ENCODE measurements around the gene ATP6V1C2.
"Not testable (repeated sequence)": the region's sequence is repeated elsewhere in the genome, so short reads cannot be mapped to it uniquely, and the experiment has no call there.

ATP6V1C2 gene

DNA sequence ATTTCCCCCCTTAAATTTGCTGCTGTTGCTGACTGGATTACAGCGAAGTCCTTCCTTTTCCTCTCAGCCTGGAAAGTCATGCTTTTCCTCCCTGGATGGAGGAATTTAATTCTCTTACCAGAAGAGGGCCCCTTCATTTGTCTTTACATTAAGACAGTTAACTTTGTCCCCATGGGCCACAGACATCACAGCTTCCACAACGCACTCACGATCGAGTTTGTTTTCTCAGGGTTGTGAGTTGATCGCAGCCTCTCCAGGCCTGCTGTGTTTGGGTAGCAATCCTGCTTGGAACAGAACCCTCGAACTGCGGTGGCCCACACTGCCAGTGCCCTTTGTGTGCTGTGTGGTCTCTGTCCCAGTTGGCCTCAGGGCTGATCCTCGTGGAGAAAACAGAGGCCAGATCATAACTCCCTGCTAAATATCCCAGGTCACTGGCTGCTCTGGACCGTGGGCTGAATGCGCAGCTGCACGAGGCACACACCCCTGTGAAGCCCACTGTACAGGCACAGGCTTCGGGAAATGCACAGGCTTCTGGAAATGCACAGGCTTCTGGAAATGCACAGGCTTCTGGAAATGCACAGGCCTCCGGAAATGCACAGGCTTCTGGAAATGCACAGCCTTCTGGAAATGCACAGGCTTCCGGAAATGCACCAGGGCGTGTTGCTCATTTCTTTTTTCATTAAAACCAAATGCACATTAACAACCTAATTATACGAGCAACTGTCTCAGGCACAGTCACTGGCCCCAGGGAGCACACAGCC, 93.3 kb downstream of the ATP6V1C2 start:
- Histone ChIP-seq H4K20me1 (peaks cover 21% of the 10 kb centered on the region), H3K27ac (peak overlapping the region; percentile 100), H3K4me1 (peaks cover 58% of the 10 kb centered on the region), H3K9ac (peak overlapping the region; percentile 100), H3K9me3 (no peaks in the 10 kb centered on the region), H3K4me3 (peak overlapping the region; percentile 31; the same call in 1 of the 2 replicates), H3K36me3 (peaks cover 16% of the 10 kb centered on the region; the same call in 1 of the 2 replicates), H3K4me2 (peak overlapping the region; percentile 76), H3K27me3 (no peaks in the 10 kb centered on the region)
- no peak for TF ChIP-seq Cebpa-rat (IDR thresholded peaks at IDR 0.05)

GRCh38 chr2:10817413-10817812, 96.0 kb downstream of the ATP6V1C2 start:
- H3K9ac ChIP-seq: no peak overlapping the region
- peaks cover 63% of the 10 kb centered on the region for H3K4me1 ChIP-seq
- no peaks in the 10 kb centered on the region for H3K9me3 ChIP-seq
- no peak overlapping the region; the same call in 1 of the 2 replicates for H3K27ac ChIP-seq
- H4K20me1 ChIP-seq: no peaks in the 10 kb centered on the region
- no peaks in the 10 kb centered on the region for H3K27me3 ChIP-seq
- no peaks in the 10 kb centered on the region for H3K36me3 ChIP-seq
- H3K4me2 ChIP-seq: peak overlapping the region; percentile 38; the same call in 1 of the 2 replicates
- no peak overlapping the region for H3K4me3 ChIP-seq
- no peak for TF ChIP-seq Cebpa-rat (IDR thresholded peaks at IDR 0.05)

GRCh38 chr2:10818305-10818704, 96.9 kb downstream of the ATP6V1C2 start:
- not testable (repeated sequence) for H3K27me3 ChIP-seq, H3K36me3 ChIP-seq, H3K9ac ChIP-seq, H3K4me2 ChIP-seq, H3K27ac ChIP-seq, H4K20me1 ChIP-seq, H3K4me3 ChIP-seq, H3K9me3 ChIP-seq
- H3K4me1 ChIP-seq: peaks cover 60% of the 10 kb centered on the region

DNA sequence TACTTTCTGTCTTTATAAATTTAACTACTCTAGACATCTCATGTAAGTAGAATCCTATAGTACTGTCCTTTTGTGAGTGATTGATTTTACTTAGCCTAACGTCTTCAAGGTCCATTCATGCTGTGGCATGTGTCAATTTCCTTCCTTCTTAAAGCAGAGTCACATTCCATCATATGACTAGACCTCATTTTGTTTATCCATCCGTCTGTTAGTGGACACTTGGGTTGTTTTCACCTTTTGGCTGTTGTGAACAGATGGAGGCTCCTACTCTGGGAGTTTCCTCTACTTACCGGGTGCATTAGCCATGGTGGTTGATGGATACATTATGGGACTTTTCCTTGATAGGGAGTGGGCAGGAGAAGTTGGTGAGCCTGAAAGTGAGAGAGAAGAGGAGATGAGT, 97.6 kb downstream of the ATP6V1C2 start:
- no peak for TF ChIP-seq Cebpa-rat (IDR thresholded peaks at IDR 0.05)
- Histone ChIP-seq H3K27ac (no peak overlapping the region), H3K4me3 (no peak overlapping the region), H3K36me3 (no peaks in the 10 kb centered on the region), H3K9me3 (no peaks in the 10 kb centered on the region), H4K20me1 (no peaks in the 10 kb centered on the region), H3K27me3 (no peaks in the 10 kb centered on the region), H3K4me2 (no peak overlapping the region), H3K4me1 (peaks cover 53% of the 10 kb centered on the region), H3K9ac (no peak overlapping the region)

DNA sequence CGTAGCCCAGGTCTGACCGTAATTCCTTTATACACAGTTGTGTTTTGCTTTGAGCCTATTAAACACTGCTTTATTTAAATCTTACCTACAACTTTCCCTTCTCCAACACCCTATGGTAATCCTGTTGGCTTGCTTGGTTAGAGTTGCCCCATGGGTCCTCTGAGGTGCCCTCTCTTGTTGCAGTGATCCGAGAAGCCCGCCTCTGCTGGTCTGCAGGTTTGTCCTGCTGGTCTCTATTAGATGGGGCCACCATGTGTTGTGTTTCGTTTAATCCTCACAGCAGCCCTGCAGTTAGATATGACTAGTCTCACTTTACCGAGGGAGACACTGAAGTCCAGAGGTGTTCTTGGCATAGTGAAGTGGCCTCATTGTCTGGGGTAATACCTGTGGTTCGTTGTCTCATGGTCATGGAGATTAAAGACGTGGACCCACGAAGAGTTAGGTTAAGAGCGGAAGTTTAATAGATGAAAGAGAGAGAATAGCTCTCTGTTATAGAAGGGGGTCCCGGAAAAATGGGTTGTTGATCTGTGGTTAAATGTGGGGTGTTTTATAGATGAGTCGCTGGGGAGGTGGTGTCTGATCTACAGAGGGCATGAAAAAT, 98.4 kb downstream of the ATP6V1C2 start:
- Histone ChIP-seq H3K9ac (no peak overlapping the region), H3K4me3 (no peak overlapping the region), H4K20me1 (no peaks in the 10 kb centered on the region), H3K36me3 (no peaks in the 10 kb centered on the region), H3K4me2 (no peak overlapping the region), H3K27ac (no peak overlapping the region), H3K4me1 (peaks cover 45% of the 10 kb centered on the region), H3K9me3 (no peaks in the 10 kb centered on the region; the same call in 1 of the 2 replicates), H3K27me3 (no peaks in the 10 kb centered on the region)
- no peak for TF ChIP-seq Cebpa-rat (IDR thresholded peaks at IDR 0.05)

DNA sequence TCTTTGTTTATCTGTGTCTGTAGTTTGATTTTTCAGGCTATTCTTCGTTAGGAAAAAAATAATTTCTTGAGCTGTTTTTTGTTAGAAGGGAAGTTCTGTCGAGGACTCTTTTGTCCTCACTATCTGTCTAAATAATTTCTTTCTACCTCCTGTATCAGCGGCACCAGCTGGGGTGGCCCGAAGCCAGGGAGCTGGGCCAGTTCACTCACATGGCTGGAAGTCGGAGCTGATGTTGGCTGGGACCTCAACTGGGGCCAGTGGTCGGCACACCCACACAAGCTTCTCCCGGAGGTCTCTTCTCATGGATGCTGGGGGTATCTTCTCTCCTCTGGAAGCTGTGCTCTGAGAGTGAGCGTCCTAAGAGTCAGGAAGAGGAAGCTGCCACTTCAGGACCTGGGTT, 99.1 kb downstream of the ATP6V1C2 start:
- H3K27ac ChIP-seq: no peak overlapping the region
- no peak overlapping the region for H3K9ac ChIP-seq
- H3K27me3 ChIP-seq: no peaks in the 10 kb centered on the region
- H3K4me2 ChIP-seq: no peak overlapping the region
- H3K4me1 ChIP-seq: peaks cover 38% of the 10 kb centered on the region
- no peaks in the 10 kb centered on the region for H4K20me1 ChIP-seq
- no peak overlapping the region for H3K4me3 ChIP-seq
- no peak for TF ChIP-seq Cebpa-rat (IDR thresholded peaks at IDR 0.05)
- no peaks in the 10 kb centered on the region for H3K36me3 ChIP-seq
- H3K9me3 ChIP-seq: peaks cover under 1% of the 10 kb centered on the region

DNA sequence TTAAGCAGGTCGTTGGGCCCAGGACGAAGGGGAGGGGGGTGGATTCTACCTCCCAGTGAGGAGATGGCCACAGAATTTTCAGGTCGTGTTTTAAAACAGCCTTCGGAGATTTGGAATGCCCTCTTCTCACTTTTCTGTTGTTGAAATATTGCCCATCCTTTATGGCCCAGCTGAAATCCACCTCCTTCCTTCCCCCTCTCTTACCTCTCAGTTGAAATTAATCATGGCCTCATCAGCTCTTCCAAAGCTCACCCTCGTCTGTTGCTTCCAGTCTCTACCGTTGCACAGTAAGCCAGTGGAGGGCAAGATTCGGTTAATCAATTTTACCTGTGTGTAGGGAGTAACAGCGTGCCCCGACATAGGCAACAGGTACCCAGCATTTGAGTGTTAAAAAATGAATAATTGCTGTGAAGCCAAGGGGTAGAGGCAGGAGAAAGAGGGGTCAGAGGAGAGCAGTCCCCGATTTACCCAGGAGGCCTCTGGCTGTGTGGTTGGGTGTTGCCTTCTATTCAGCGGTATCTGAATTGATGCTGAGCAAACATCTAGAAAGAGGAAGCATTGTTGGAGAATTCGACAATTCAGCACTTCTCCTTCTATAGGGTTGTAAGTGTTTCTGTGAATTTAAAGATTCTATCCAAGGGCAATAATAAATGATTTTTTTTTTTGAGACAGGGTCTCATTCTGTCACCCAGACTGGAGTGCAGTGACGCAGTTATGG, 99.7 kb downstream of the ATP6V1C2 start:
- Histone ChIP-seq H3K4me1 (peaks cover 37% of the 10 kb centered on the region), H3K4me2 (no peak overlapping the region), H3K9ac (no peak overlapping the region; the same call in 1 of the 2 replicates), H3K36me3 (no peaks in the 10 kb centered on the region), H3K27ac (no peak overlapping the region), H3K9me3 (peaks cover 7% of the 10 kb centered on the region), H4K20me1 (no peaks in the 10 kb centered on the region), H3K4me3 (no peak overlapping the region), H3K27me3 (no peaks in the 10 kb centered on the region)
- TF ChIP-seq Cebpa-rat (IDR thresholded peaks at IDR 0.05): no peak

DNA sequence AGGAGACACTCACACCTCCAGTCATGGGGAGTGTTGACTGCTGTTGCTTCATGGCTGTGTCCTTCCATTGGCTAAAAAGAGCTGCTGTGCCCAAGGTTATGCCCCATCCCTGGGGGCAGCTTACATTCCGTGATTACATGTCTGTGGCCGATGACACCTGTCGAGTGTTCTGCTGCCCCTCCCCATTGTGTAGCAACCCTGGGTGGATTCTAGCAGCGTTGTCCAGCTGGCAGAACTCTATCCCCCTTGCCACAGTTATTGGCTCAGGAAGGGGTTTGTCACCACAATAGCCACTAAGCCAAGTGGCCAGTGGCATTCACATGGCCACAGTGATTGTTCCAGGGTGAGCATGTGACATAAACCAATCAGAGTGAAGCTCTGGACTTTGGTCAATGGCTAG, 102.8 kb downstream of the ATP6V1C2 start:
- no peaks in the 10 kb centered on the region for H4K20me1 ChIP-seq
- no peak overlapping the region for H3K4me3 ChIP-seq
- H3K9ac ChIP-seq: no peak overlapping the region
- no peaks in the 10 kb centered on the region for H3K27me3 ChIP-seq
- H3K9me3 ChIP-seq: peaks cover 15% of the 10 kb centered on the region
- H3K36me3 ChIP-seq: no peaks in the 10 kb centered on the region
- no peak overlapping the region for H3K27ac ChIP-seq
- peaks cover 46% of the 10 kb centered on the region for H3K4me1 ChIP-seq
- no peak for TF ChIP-seq Cebpa-rat (IDR thresholded peaks at IDR 0.05)
- no peak overlapping the region for H3K4me2 ChIP-seq

DNA sequence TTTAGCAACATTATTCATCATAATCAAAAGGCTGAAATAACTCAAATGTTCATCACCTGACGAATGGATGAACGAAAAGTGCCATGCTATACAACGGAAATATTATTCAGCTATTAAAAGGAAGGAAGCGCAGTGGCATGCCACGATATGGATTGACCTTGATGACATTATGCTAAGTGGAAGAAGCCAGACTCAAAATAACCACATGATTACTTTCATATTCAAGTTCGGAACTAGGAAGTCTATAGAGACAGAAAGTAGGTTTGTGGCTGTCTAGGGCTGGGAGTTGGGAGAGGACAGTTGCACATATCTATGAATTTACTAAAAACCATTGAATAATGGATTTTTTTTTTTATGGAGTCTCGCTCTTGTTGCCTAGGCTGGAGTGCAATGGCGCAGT, 104.6 kb downstream of the ATP6V1C2 start:
- no peak overlapping the region for H3K4me3 ChIP-seq

GRCh38 chr2:10826625-10827024, 105.2 kb downstream of the ATP6V1C2 start:
- TF ChIP-seq Cebpa-rat (IDR thresholded peaks at IDR 0.05): no peak
- H3K4me2 ChIP-seq: peak overlapping the region; percentile 90
- no peaks in the 10 kb centered on the region for H3K27me3 ChIP-seq
- H3K4me3 ChIP-seq: no peak overlapping the region
- no peaks in the 10 kb centered on the region for H4K20me1 ChIP-seq
- peaks cover 15% of the 10 kb centered on the region for H3K9me3 ChIP-seq
- no peak overlapping the region for H3K9ac ChIP-seq
- peak overlapping the region; percentile 51; the same call in 1 of the 2 replicates for H3K27ac ChIP-seq
- no peaks in the 10 kb centered on the region for H3K36me3 ChIP-seq
- H3K4me1 ChIP-seq: peaks cover 60% of the 10 kb centered on the region

More for the DNA sequence above, 104.6 kb downstream of the ATP6V1C2 start:
- Histone ChIP-seq H3K4me1 (peaks cover 58% of the 10 kb centered on the region), H3K9me3 (peaks cover 15% of the 10 kb centered on the region), H3K9ac (no peak overlapping the region), H4K20me1 (no peaks in the 10 kb centered on the region), H3K27ac (peak overlapping the region; percentile 51; the same call in 1 of the 2 replicates), H3K4me2 (peak overlapping the region; percentile 90), H3K36me3 (no peaks in the 10 kb centered on the region), H3K27me3 (no peaks in the 10 kb centered on the region)
- TF ChIP-seq Cebpa-rat (IDR thresholded peaks at IDR 0.05): no peak
